Measurements from ENCODE around the gene C16orf54. TPM values are rescaled to one million over a fixed set of nuclear protein-coding genes. Genes with fewer than 3 reads are reported as not detected.

The C16orf54 gene
- total RNA-seq (2021; ENCODE audit: unreplicated experiment): 0.15 TPM
- polyA plus RNA-seq (2012): not detected in 2 replicates
- Bru-seq, nascent RNA: not detected
- BruChase-seq, experiment 1, labeled RNA remaining after a 6-hour chase: percentile 13 among the genes with signal in this experiment
- not detected for BruChase-seq, experiment 2, labeled RNA remaining after a 2-hour chase
- long read RNA-seq: 0 reads

GRCh38 chr16:29745853-29746345, at the start of gene C16orf54:
C16orf54 (minus strand) TSS chr16:29745990; CDS start chr16:29744951, 1,039 bp downstream.
- no peak for ATAC-seq

More at GRCh38 chr16:29745853-29746345, at the start of gene C16orf54:
- Histone ChIP-seq H3K36me3 (ENCODE audit: control insufficient read depth in 1 of 2, insufficient read depth in 2 of 2, low read length in 2 of 2) (no peaks in the 10 kb centered on the region), H4K20me1 (ENCODE audit: insufficient read depth) (no peaks in the 10 kb centered on the region), H2AFZ (ENCODE audit: low read depth, low read length, poor library complexity, severe bottlenecking) (no peak within 1 kb of the TSS), H3K4me2 (ENCODE audit: low read length) (no peak within 1 kb of the TSS), H3K9me2 (ENCODE audit: insufficient read depth) (no peaks in the 10 kb centered on the region), H3K4me1 (ENCODE audit: control insufficient read depth in 1 of 2, insufficient read depth in 2 of 2, low read length in 2 of 2) (peaks cover 0 to 5% of the 10 kb centered on the region in 2 experiments; a peak in 3 of 4 replicates), H3K79me2 (ENCODE audit: insufficient read depth, low read length) (no peaks in the 10 kb centered on the region), H3K9ac (ENCODE audit: low read length) (no peak within 1 kb of the TSS), H3K27me3 (ENCODE audit: insufficient read depth, low read length) (no peaks in the 10 kb centered on the region), H3K9me3 (ENCODE audit: control insufficient read depth in 1 of 2, insufficient read depth in 1 of 2, low read depth in 1 of 2, low read length in 2 of 2) (no peaks in the 10 kb centered on the region), H3K27ac (ENCODE audit: low read depth, low read length) (no peak within 1 kb of the TSS), H3K4me3 (replicated peaks in 1 of 2; ENCODE audit: low read depth in 1 of 2, low read length in 2 of 2) (no peak within 1 kb of the TSS)
- CTCF ChIA-PET: no interaction called here
- POLR2A ChIA-PET: no interaction called here
- RAD21 ChIA-PET (ENCODE audit: low non-redundant PET in 1 of 2, low total read pairs in 2 of 2, uncharacterized antibody in 2 of 2, unreplicated experiment in 2 of 2): no interaction called here
- BruUV-seq (replicated peaks): no TSS peak
- TF ChIP-seq ATF3 (IDR thresholded peaks at IDR 0.05) (no peak), TCF7L2 (IDR thresholded peaks at IDR 0.05; ENCODE audit: borderline replicate concordance, extremely low read depth, insufficient read depth, insufficient read length) (no peak), EGR1 (IDR thresholded peaks at IDR 0.05; ENCODE audit: low read depth) (no peak), ZNF274 (IDR thresholded peaks at IDR 0.05; ENCODE audit: low read depth, low read length) (no peak), POLR2A (IDR thresholded peaks at IDR 0.05; ENCODE audit: borderline replicate concordance, extremely low read depth, insufficient read depth, insufficient read length) (no peak), CBX3 (IDR thresholded peaks at IDR 0.05; ENCODE audit: low read depth) (no peak), MAX (IDR thresholded peaks at IDR 0.05) (no peak), ELF1 (IDR thresholded peaks at IDR 0.05; ENCODE audit: borderline replicate concordance, low read depth) (no peak), YY1 (IDR thresholded peaks at IDR 0.05; ENCODE audit: extremely low read depth, insufficient replicate concordance, low read depth, low read length) (no peak), CTCF (IDR thresholded peaks at IDR 0.05 in 2 of 3, conservative IDR thresholded peaks at IDR 0.05 in 1 of 3; ENCODE audit: borderline replicate concordance in 1 of 3, insufficient read depth in 1 of 3, low read depth in 2 of 3, low read length in 2 of 3) (no peak), EZH2phosphoT487 (IDR thresholded peaks at IDR 0.05; ENCODE audit: borderline replicate concordance) (no peak), ZFX (IDR thresholded peaks at IDR 0.05) (no peak), SRF (IDR thresholded peaks at IDR 0.05; ENCODE audit: low read depth) (no peak), POLR2AphosphoS5 (IDR thresholded peaks at IDR 0.05; ENCODE audit: low read depth, low read length) (no peak), EZH2 (IDR thresholded peaks at IDR 0.05) (no peak), FOSL1 (IDR thresholded peaks at IDR 0.05; ENCODE audit: low read depth) (no peak), CEBPB (IDR thresholded peaks at IDR 0.05; ENCODE audit: low read depth) (no peak), SIN3A (IDR thresholded peaks at IDR 0.05; ENCODE audit: low read depth) (no peak)
- DNase-seq (ENCODE audit: low read depth, low spot score): no peak
- intact Hi-C loops (cut with micrococcal nuclease): no loop called here
